ENCODE data around the gene IL19.

DNA sequence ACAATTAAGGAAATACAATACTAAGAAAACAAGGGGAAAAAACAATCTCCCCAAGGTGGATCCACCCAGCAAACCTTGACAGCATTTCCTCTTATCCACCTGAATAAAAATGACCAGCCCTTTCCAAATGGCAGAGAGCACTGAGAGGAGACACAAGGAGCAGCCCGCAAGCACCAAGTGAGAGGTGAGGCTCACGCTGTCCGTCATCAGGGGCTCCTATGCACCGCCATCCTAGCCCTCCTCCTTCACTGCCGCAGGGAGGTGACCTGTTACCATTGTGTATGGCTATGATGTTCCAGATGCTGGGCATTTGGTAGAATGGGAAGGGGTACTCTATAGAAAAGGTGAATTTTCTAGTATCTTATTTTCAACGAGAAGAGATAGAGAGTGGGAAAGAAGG is 63.6 kb downstream of the IL19 start:
- TF ChIP-seq EP300 (IDR thresholded peaks at IDR 0.05), result no peak
- no peak for TF ChIP-seq POLR2A (IDR thresholded peaks at IDR 0.05)
- TF ChIP-seq, protein P1, sequence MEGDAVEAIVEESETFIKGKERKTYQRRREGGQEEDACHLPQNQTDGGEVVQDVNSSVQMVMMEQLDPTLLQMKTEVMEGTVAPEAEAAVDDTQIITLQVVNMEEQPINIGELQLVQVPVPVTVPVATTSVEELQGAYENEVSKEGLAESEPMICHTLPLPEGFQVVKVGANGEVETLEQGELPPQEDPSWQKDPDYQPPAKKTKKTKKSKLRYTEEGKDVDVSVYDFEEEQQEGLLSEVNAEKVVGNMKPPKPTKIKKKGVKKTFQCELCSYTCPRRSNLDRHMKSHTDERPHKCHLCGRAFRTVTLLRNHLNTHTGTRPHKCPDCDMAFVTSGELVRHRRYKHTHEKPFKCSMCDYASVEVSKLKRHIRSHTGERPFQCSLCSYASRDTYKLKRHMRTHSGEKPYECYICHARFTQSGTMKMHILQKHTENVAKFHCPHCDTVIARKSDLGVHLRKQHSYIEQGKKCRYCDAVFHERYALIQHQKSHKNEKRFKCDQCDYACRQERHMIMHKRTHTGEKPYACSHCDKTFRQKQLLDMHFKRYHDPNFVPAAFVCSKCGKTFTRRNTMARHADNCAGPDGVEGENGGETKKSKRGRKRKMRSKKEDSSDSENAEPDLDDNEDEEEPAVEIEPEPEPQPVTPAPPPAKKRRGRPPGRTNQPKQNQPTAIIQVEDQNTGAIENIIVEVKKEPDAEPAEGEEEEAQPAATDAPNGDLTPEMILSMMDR (IDR thresholded peaks at IDR 0.05), result no peak
